ENCODE measurements around the gene CENPU.

The CENPU gene

DNA sequence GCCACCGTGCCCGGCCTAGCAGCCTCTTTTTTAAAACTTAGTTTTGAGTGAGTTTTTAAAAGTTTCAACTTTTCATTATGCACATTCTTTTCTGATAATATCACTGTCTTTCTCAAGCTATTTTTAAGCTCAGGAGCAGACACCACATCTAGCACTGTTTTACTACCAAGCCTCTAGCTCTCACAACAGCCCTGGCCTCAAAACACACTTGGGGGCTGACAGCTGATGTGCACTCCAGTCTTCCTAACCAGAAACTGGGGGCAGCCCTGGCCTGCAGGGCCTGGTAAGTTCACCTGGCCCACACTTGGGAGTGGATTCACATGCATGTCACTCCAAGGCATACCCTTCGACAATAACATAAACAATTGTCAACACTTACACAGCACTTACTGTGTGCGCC is 34.0 kb downstream of the CENPU start:
- Histone ChIP-seq H3K9me3 (ENCODE audit: control insufficient read depth, low read depth, low read length) (no peaks in the 10 kb centered on the region), H3K4me3 (ENCODE audit: low read length) (no peak overlapping the region), H3K27ac (ENCODE audit: low read length) (no peak overlapping the region), H3K27me3 (ENCODE audit: control insufficient read depth, insufficient read depth, low read length) (no peaks in the 10 kb centered on the region), H3K9ac (ENCODE audit: low read length) (no peak overlapping the region), H3K36me3 (ENCODE audit: control insufficient read depth, low read depth, low read length) (peaks cover 77% of the 10 kb centered on the region), H3K4me1 (ENCODE audit: control insufficient read depth, low read depth, low read length) (no peaks in the 10 kb centered on the region)

DNA sequence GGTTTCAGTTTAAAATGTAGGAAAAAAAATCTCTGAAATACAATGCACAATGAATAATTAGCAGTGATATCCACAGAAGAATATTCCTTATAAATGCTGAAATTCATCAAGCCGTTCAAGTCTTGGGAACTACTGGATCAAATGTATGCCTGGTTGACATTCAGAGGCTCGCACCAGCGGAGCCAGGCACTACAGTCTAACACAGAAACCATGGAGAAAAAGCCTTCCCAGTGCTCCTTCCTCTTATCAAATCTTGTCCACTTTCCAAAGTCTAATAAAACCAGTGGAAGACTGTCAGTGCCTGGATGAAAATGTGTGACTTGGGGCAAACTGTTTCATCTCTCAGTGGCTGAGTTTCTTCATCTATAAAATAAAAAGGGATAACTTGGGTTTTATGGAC is 35.9 kb downstream of the CENPU start:
- no peak overlapping the region for H3K27ac ChIP-seq (ENCODE audit: low read length)
- H3K36me3 ChIP-seq (ENCODE audit: control insufficient read depth, low read depth, low read length), result peaks cover 75% of the 10 kb centered on the region

DNA sequence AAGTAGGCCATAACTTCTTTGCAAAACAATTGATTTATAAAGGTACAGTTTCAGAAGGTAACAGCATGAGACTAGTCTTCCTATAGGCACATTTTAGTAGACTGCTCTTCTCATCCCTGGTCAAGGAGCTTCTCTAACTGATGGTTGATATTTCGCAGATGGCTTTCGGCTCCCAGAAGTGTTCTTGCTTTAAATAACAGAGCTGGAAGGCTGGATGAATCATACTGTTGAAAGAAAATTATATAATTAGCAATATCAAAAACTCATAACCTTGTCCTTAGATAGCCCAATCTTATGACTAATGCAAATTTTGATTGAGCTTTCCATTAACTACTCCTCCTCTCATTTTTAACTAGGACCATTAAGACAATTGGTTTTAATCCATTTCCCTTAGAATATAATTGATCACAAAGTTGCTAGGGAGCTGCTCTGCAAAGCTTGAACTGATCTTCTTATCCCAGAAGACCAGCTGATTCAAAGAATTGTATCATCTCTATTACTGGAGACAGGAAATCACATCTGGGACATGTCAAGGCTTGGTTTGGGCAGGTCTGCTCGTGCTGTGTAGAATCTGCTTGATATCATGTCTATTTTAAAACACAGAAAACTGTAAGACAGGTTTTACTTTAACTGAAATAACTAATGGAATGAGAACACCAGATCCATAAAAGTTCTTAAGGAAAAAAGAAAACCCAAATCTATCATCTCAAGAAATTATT is 38.6 kb downstream of the CENPU start:
- Histone ChIP-seq H3K27ac (ENCODE audit: low read length) (no peak overlapping the region), H3K9ac (ENCODE audit: low read length) (no peak overlapping the region), H3K27me3 (ENCODE audit: control insufficient read depth, insufficient read depth, low read length) (no peaks in the 10 kb centered on the region), H3K9me3 (ENCODE audit: control insufficient read depth, low read depth, low read length) (no peaks in the 10 kb centered on the region), H3K36me3 (ENCODE audit: control insufficient read depth, low read depth, low read length) (peaks cover 59% of the 10 kb centered on the region), H3K4me1 (ENCODE audit: control insufficient read depth, low read depth, low read length) (no peaks in the 10 kb centered on the region), H3K4me3 (ENCODE audit: low read length) (no peak overlapping the region)

More for the DNA sequence above, 35.9 kb downstream of the CENPU start:
- no peaks in the 10 kb centered on the region for H3K27me3 ChIP-seq (ENCODE audit: control insufficient read depth, insufficient read depth, low read length)
- H3K4me3 ChIP-seq (ENCODE audit: low read length), result no peak overlapping the region
- no peaks in the 10 kb centered on the region for H3K4me1 ChIP-seq (ENCODE audit: control insufficient read depth, low read depth, low read length)
- no peaks in the 10 kb centered on the region for H3K9me3 ChIP-seq (ENCODE audit: control insufficient read depth, low read depth, low read length)
- H3K9ac ChIP-seq (ENCODE audit: low read length), result no peak overlapping the region

DNA sequence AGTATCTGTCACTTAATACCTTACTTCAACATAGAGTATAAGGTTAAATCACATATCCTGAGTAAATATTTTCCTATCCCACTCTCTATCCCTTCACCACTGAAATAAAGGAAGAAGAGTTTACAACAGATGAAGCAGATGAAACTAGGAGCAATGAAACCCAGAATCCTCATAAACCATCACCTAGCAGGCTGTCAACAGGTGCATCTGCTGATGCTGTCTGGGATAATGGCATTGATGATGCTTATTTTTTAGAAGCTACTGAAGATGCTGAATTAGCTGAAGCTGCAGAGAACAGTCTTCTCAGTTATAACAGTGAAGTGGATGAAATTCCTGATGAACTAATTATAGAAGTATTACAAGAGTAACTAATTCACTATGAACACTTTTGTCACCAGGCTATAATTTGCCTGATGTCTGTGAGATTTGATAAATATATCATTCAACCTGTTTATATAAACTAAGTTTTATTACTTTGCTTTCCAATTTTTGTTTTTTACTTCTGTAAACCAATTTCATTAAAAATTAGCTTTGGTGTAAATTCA is 39.4 kb downstream of the CENPU start:
- Histone ChIP-seq H3K9me3 (ENCODE audit: control insufficient read depth, low read depth, low read length) (no peaks in the 10 kb centered on the region), H3K4me3 (ENCODE audit: low read length) (no peak overlapping the region), H3K9ac (ENCODE audit: low read length) (no peak overlapping the region), H3K27me3 (ENCODE audit: control insufficient read depth, insufficient read depth, low read length) (no peaks in the 10 kb centered on the region), H3K36me3 (ENCODE audit: control insufficient read depth, low read depth, low read length) (peaks cover 54% of the 10 kb centered on the region), H3K4me1 (ENCODE audit: control insufficient read depth, low read depth, low read length) (no peaks in the 10 kb centered on the region), H3K27ac (ENCODE audit: low read length) (no peak overlapping the region)

DNA sequence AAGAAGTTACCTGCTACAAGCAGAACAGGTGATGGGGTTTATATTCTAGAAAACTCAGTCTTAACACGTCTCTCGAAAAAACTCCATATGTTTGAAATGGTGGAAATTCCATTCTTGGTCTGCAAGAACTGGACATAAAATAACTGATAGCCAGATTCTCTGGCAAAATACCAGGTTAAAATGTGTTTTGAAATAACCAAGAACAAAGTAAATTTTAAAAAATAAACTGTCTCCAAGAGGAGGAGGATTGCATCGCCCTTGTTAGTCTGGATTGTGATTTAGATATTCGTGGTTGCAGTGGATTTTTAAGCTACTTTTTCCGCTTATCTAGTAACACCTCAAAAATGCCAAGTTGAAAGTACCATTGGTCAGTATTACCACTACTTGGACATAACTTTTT is 40.8 kb downstream of the CENPU start:
- Histone ChIP-seq H3K9ac (ENCODE audit: low read length) (no peak overlapping the region), H3K27me3 (ENCODE audit: control insufficient read depth, insufficient read depth, low read length) (no peaks in the 10 kb centered on the region), H3K4me1 (ENCODE audit: control insufficient read depth, low read depth, low read length) (peaks cover 7% of the 10 kb centered on the region), H3K36me3 (ENCODE audit: control insufficient read depth, low read depth, low read length) (peaks cover 53% of the 10 kb centered on the region), H3K27ac (ENCODE audit: low read length) (no peak overlapping the region), H3K9me3 (ENCODE audit: control insufficient read depth, low read depth, low read length) (no peaks in the 10 kb centered on the region), H3K4me3 (ENCODE audit: low read length) (no peak overlapping the region)

DNA sequence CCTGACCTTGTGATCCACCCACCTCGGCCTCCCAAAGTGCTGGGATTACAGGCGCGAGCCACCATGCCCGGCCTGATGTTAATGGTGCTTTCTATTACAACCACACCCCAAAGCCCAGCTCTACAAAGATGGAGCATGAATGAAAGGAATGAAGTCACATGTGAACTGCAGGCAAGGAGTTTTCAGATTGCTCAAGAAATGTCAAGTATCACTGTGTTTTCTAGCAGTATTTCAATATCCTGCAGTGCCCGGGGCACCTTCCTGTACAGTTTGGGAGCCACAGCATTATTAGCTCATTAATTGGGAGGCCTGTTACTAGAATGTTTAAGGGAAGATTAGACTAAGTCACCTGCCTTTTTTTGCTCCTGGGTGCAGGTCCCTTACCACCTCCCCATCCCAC is 44.2 kb downstream of the CENPU start:
- Histone ChIP-seq H3K4me1 (ENCODE audit: control insufficient read depth, low read depth, low read length) (peaks cover 9% of the 10 kb centered on the region), H3K9me3 (ENCODE audit: control insufficient read depth, low read depth, low read length) (no peaks in the 10 kb centered on the region), H3K27me3 (ENCODE audit: control insufficient read depth, insufficient read depth, low read length) (no peaks in the 10 kb centered on the region), H3K27ac (ENCODE audit: low read length) (no peak overlapping the region), H3K4me3 (ENCODE audit: low read length) (no peak overlapping the region), H3K36me3 (ENCODE audit: control insufficient read depth, low read depth, low read length) (peaks cover 24% of the 10 kb centered on the region), H3K9ac (ENCODE audit: low read length) (no peak overlapping the region)

DNA sequence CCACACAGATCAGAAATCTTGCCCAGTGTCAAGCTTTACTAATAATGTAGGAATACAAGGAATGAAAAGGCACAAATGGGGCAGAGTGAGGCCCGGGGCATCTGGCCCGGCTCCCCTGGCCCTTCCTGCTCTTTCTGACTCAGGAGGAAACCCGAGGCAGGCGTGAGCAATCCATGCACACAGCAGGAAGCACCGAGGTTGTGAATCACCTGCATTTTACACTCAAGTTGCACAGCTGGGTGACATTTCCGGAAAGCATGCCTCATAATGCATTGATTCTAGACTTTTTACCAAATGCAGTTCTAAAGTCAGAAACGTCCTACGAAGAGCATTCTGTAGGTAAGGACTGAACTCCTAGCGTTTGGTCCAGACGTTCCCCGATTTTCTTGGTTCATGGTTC is 45.4 kb downstream of the CENPU start:
- Histone ChIP-seq H3K4me3 (ENCODE audit: low read length) (no peak overlapping the region), H3K27ac (ENCODE audit: low read length) (peak overlapping the region; percentile 1), H3K9ac (ENCODE audit: low read length) (no peak overlapping the region), H3K9me3 (ENCODE audit: control insufficient read depth, low read depth, low read length) (no peaks in the 10 kb centered on the region), H3K27me3 (ENCODE audit: control insufficient read depth, insufficient read depth, low read length) (no peaks in the 10 kb centered on the region), H3K36me3 (ENCODE audit: control insufficient read depth, low read depth, low read length) (peaks cover 11% of the 10 kb centered on the region), H3K4me1 (ENCODE audit: control insufficient read depth, low read depth, low read length) (peaks cover 9% of the 10 kb centered on the region)

DNA sequence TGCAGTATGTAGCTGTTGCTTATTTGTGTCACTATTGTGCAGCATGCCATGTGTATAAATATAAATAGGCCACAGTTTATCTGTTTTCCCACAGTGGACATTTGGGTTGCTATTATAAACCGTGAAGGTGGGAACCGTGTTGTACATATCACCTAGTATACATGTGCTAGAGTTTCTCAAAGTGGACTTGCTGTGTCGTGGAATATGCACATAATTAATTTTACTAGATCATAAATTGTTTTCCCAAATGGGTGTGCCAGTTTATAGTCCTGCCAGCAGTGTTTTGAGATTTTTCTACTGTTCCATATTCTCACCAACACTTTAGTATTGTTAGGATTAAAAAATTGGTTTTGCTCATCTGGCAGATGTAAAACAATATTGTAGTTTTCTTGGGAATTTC is 45.9 kb downstream of the CENPU start:
- Histone ChIP-seq H3K36me3 (ENCODE audit: control insufficient read depth, low read depth, low read length) (peaks cover 8% of the 10 kb centered on the region), H3K9me3 (ENCODE audit: control insufficient read depth, low read depth, low read length) (no peaks in the 10 kb centered on the region), H3K4me1 (ENCODE audit: control insufficient read depth, low read depth, low read length) (peaks cover 9% of the 10 kb centered on the region), H3K4me3 (ENCODE audit: low read length) (no peak overlapping the region), H3K27me3 (ENCODE audit: control insufficient read depth, insufficient read depth, low read length) (no peaks in the 10 kb centered on the region), H3K27ac (ENCODE audit: low read length) (peak overlapping the region; percentile 4), H3K9ac (ENCODE audit: low read length) (no peak overlapping the region)

DNA sequence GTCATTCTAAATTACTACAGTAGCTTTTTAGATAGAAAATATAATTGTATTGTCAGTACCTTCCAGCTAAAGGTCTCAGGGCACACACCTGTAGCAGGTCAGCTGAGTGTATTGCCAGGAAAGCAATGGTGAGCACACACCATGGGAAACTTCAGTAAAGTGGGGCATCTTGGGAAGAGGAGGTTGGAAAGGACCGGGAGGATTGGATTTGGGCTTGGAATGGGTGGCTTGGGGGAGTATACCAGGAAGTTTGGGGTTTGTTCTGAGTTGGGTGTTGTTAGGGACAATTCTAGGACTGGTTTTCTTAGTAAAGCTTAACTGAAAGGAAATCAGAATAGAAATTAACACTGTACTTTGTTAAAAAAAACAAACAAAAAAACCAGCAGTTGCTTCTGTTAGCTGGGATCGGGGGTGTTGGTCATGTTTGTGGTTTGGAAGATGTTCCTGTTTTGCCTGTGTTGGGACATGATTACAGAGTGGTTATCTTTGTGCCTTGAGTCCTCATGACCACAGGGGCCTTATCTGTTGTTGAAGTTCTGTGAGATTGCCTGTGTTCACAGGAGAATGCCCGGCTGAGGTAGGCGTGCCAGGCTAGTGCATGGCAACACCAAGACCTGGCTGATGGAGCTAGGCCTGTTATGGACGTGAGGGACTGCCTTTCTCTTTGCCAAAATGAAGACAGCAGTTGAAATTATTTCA is 49.3 kb downstream of the CENPU start:
- peaks cover 9% of the 10 kb centered on the region for H3K4me1 ChIP-seq (ENCODE audit: control insufficient read depth, low read depth, low read length)
- H3K27ac ChIP-seq (ENCODE audit: low read length), result no peak overlapping the region
- H3K9ac ChIP-seq (ENCODE audit: low read length), result no peak overlapping the region
- no peaks in the 10 kb centered on the region for H3K36me3 ChIP-seq (ENCODE audit: control insufficient read depth, low read depth, low read length)
- no peak overlapping the region for H3K4me3 ChIP-seq (ENCODE audit: low read length)
- no peaks in the 10 kb centered on the region for H3K9me3 ChIP-seq (ENCODE audit: control insufficient read depth, low read depth, low read length)
- H3K27me3 ChIP-seq (ENCODE audit: control insufficient read depth, insufficient read depth, low read length), result no peaks in the 10 kb centered on the region

DNA sequence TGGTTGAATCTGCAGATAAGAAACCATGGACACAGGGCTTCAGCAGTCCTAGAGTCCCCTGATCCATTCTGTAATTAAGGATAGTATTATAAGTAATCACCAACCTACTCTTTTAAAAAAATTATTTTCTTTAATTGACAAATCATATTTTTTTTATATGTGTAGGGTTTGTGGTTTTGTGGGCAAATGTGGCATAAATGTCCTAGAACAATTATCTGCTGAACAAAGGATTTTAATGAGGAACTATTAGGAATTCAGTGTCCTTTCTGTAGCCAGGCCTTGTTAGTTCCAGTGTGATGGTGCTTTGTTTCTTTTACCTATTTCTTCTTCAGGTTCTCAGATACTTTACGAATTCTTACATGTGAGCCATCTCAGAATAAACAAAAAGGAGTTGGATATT is 52.0 kb downstream of the CENPU start:
- H3K9me3 ChIP-seq (ENCODE audit: control insufficient read depth, low read depth, low read length), result no peaks in the 10 kb centered on the region
- no peak overlapping the region for H3K4me3 ChIP-seq (ENCODE audit: low read length)
- no peaks in the 10 kb centered on the region for H3K4me1 ChIP-seq (ENCODE audit: control insufficient read depth, low read depth, low read length)
- no peaks in the 10 kb centered on the region for H3K27me3 ChIP-seq (ENCODE audit: control insufficient read depth, insufficient read depth, low read length)
- no peak overlapping the region for H3K27ac ChIP-seq (ENCODE audit: low read length)
- no peak overlapping the region for H3K9ac ChIP-seq (ENCODE audit: low read length)
- H3K36me3 ChIP-seq (ENCODE audit: control insufficient read depth, low read depth, low read length), result no peaks in the 10 kb centered on the region

DNA sequence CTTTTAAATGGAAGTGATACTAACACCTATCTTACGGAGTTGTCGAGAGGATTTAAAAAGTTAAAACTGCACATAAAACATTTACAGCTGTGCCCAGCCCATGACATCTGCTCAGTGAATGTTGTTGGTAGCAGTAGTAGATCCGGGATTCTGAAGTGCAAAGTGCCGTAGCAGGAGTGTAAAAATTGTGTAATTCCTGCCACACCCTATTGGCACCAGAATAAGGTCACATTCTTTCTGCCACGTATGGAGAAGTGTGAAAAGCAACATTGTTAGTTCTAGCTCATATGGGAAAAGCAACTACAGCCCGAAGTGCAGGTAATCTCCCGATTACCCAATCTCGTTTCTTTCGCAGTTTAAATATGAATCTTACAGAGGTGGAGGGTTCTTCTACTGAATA is 53.2 kb downstream of the CENPU start:
- no peaks in the 10 kb centered on the region for H3K4me1 ChIP-seq (ENCODE audit: control insufficient read depth, low read depth, low read length)
- no peaks in the 10 kb centered on the region for H3K9me3 ChIP-seq (ENCODE audit: control insufficient read depth, low read depth, low read length)
- no peaks in the 10 kb centered on the region for H3K27me3 ChIP-seq (ENCODE audit: control insufficient read depth, insufficient read depth, low read length)
- H3K4me3 ChIP-seq (ENCODE audit: low read length), result no peak overlapping the region
- no peaks in the 10 kb centered on the region for H3K36me3 ChIP-seq (ENCODE audit: control insufficient read depth, low read depth, low read length)
- no peak overlapping the region for H3K27ac ChIP-seq (ENCODE audit: low read length)
- H3K9ac ChIP-seq (ENCODE audit: low read length), result no peak overlapping the region
